KBM-7 (cell line): Measurements from ENCODE around the gene ACAN.

Experiments used
- DNase-seq: peaks from one replicate; pipeline ENCODE4 v3.0.0-alpha.2; 2015
- in situ Hi-C: fragments of 300-500 bp; cut with MboI; formaldehyde crosslinking; loops from 2 replicates; pipeline ENCODE4 v1.14.3; 2020; ENCODE audit warnings: low sequenced_read_pairs, low pct_unique_long_range_greater_than_20kb, mixed read lengths

The ACAN gene

GRCh38 chr15:88835646-88836045, 32.4 kb downstream of the ACAN start:
- DNase-seq = no peak
- in situ Hi-C loops = no loop called here

GRCh38 chr15:88838667-88839066, 35.4 kb downstream of the ACAN start:
- in situ Hi-C loops = no loop called here

GRCh38 chr15:88839146-88839545, 35.9 kb downstream of the ACAN start:
- in situ Hi-C loops = no loop called here
- DNase-seq = no peak

More at GRCh38 chr15:88838667-88839066, 35.4 kb downstream of the ACAN start:
- no peak for DNase-seq

GRCh38 chr15:88839961-88840360, 36.7 kb downstream of the ACAN start:
- DNase-seq = no peak
- in situ Hi-C loops = no loop called here

- in situ Hi-C loops = no loop called here
These were observed 38.0 kb downstream of the ACAN start for GRCh38 chr15:88841236-88841635.

GRCh38 chr15:88842156-88842555, 38.9 kb downstream of the ACAN start:
- no peak for DNase-seq

More at GRCh38 chr15:88841236-88841635, 38.0 kb downstream of the ACAN start:
- no peak for DNase-seq

GRCh38 chr15:88843334-88843733, 40.1 kb downstream of the ACAN start:
- no peak for DNase-seq
- in situ Hi-C loops = no loop called here

More at GRCh38 chr15:88842156-88842555, 38.9 kb downstream of the ACAN start:
- in situ Hi-C loops = no loop called here

GRCh38 chr15:88844749-88845386, 41.6 kb downstream of the ACAN start:
- no peak for DNase-seq
- in situ Hi-C loops = no loop called here

- in situ Hi-C loops = no loop called here
- DNase-seq = no peak
These were observed 42.4 kb downstream of the ACAN start for GRCh38 chr15:88845616-88846015.

GRCh38 chr15:88847144-88847543, 43.9 kb downstream of the ACAN start:
- no peak for DNase-seq
- in situ Hi-C loops = no loop called here

GRCh38 chr15:88848203-88848602, 45.0 kb downstream of the ACAN start:
- in situ Hi-C loops = no loop called here
- no peak for DNase-seq

- in situ Hi-C loops = no loop called here
- DNase-seq = no peak
These were observed 46.3 kb downstream of the ACAN start for GRCh38 chr15:88849376-88850072.

- DNase-seq = no peak
- in situ Hi-C loops = no loop called here
These were observed 49.2 kb downstream of the ACAN start for GRCh38 chr15:88852476-88852875.

- in situ Hi-C loops = no loop called here
- DNase-seq = no peak
These were observed 55.7 kb downstream of the ACAN start for GRCh38 chr15:88858934-88859333.

- DNase-seq = no peak
- in situ Hi-C loops = no loop called here
These were observed 56.3 kb downstream of the ACAN start for GRCh38 chr15:88859550-88859949.

GRCh38 chr15:88860212-88860611, 57.0 kb downstream of the ACAN start:
- no peak for DNase-seq
- in situ Hi-C loops = no loop called here

GRCh38 chr15:88863412-88863811, 60.2 kb downstream of the ACAN start:
- DNase-seq = no peak
- in situ Hi-C loops = no loop called here

GRCh38 chr15:88864861-88865497, 61.7 kb downstream of the ACAN start:
- DNase-seq = no peak
- in situ Hi-C loops = no loop called here

- no peak for DNase-seq
- in situ Hi-C loops = no loop called here
These were observed 62.4 kb downstream of the ACAN start for GRCh38 chr15:88865498-88866099.

GRCh38 chr15:88866295-88866881, 63.2 kb downstream of the ACAN start:
- in situ Hi-C loops = no loop called here

More at GRCh38 chr15:88866295-88866881, 63.2 kb downstream of the ACAN start:
- DNase-seq = no peak
